GM21737 (cell line): ENCODE results near the gene WASHC2C.
"Not testable (repeated sequence)": the region's sequence is repeated elsewhere in the genome, so short reads cannot be mapped to it uniquely, and the experiment has no call there.

Source experiments
- ATAC-seq: cut with Tn5 transposase; IDR thresholded peaks from one replicate; pipeline ENCODE4 v1.9.1; 2021; ENCODE audit warnings: mild to moderate bottlenecking, moderate library complexity; ENCODE audit not compliant: unreplicated experiment

Gene WASHC2C

DNA sequence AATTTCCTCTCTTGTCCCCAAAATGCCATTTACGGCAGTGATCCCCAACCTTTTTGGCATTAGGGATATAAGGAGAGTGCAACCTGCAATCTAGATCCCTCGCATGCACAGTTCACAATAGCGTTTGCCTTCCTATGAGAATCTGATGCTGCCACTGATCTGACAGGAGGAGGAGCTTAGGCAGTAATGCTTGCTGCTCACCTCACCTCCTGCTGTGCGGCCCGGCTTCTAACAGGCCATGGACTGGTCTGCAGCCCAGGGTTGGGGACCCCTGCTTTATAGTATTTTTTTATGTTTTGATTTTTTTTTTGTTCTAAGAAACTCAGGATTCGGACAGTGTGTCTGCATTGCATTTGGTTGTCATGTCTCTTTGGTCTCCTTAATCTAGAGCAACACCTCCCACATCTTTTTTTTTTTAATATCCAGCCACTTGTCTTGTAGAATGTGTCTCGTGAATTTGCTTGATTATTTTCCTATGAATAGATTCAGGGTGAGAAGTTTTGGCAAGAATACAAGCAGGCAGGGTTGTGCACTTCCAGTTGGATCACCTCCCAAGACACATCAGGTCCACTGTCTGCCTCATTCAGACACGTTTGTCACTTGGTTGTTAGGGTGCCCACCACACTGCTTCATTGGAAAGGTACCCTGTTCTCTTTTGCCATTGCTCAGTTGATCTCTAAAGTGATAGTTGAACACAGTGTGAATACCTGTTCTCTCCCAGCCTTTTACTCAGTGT, 30.8 kb downstream of the WASHC2C start:
- ATAC-seq, result not testable (repeated sequence)

DNA sequence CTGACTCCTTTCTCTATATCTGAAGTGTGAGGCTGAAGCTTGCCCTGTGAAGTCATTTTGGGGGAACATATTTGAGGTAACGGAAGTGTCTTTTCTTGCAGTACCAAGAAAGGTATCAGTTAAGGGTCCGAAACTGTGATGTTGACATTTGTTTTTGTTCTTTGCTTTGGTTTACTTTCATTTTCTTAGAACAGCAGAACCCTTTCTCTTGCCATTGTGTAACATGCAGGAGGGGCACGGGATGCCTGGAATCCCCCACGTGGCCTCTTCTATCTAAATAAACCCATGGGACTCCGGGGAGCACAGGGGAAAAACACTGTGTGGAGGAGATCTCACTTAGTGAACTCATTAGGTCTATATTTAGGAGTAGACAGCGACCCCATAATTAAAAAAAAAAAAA, 34.6 kb downstream of the WASHC2C start:
- not testable (repeated sequence) for ATAC-seq

DNA sequence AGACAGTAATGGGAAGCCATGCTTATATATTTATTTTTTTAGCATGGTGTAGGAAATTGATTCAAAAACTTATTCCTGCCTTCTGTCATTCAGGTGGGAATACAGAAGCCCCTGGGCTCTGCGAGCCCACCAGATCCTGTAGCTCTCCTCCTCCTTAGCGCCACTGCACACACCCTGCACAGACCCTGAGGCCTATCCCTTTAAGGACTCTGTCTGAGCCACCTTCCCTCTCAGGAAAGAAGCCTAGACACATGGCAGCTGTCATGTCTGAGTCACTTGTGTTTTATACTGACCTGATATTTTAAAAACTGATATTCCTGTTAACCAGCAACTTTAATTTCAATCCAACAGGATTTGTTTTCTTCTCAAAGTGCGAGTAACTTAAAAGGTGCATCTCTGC, 36.0 kb downstream of the WASHC2C start:
- not testable (repeated sequence) for ATAC-seq

DNA sequence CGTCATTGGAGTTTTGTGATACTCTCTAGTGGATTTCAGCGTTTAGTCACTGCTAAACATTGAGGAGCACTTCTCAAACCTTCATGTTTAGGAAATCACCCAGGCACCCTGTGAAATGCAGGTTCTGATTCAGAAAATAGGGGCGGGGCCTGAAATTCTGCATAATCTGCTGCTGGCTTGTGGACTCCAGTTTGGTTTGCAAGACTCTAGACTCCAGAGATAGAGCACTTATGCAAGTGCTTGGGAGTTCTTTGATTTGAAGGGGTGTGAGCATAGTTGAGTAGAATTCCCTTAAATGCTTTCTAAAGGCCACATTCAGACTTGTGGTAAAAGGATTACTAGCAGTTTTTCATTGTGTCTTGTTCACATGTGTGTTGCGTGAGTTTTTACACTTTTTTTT, 41.3 kb downstream of the WASHC2C start:
- not testable (repeated sequence) for ATAC-seq

DNA sequence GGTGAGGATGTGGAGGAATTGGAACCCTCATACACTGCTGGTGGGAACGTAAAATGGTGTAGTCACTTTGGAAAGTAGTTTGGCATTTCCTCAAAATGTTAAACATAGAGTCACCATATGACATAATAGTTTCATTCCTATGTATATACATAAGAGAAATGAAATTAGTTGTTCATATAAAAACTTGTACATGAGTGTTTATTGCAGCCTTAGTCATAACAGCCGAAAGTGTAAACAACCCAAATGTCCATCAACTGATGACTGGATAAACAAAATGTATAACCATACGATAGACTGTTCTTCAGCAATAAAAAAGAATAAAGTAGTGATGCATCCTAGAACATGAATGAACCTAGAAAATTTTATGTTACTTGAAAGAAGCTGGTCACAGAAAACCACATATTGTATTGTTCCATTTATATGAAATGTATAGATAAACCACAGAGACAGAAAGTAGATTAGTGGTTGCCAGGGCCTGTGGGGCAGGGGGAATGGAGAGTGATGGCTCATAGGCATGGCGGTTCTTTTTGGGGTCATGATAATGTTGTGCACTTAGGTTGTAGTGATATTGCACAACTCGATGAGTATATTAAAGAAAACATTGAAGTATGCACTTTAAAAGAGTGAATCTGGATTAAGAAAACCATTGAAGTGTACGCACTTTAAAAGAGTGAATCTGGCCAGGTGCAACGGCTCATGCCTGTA, 44.8 kb downstream of the WASHC2C start:
- ATAC-seq, result not testable (repeated sequence)

DNA sequence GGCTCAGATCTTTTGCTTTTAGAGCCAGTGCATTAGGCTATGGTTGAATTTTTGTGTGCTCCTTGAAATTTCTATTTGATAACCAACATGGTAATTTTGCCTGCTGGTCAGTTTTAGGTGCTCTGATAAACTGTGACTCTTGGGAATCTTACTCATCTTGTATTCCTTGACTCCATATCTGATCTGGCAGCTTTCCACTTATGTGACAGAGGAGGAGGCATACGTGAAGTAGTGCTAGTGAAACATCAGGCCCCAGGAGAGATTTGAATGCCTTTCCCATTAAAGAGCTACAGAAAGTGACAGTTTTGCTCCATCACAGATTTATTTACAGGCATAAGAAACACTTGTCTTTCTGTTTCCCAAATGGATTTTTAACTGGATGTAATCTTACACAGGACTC, 59.2 kb downstream of the WASHC2C start:
- not testable (repeated sequence) for ATAC-seq

DNA sequence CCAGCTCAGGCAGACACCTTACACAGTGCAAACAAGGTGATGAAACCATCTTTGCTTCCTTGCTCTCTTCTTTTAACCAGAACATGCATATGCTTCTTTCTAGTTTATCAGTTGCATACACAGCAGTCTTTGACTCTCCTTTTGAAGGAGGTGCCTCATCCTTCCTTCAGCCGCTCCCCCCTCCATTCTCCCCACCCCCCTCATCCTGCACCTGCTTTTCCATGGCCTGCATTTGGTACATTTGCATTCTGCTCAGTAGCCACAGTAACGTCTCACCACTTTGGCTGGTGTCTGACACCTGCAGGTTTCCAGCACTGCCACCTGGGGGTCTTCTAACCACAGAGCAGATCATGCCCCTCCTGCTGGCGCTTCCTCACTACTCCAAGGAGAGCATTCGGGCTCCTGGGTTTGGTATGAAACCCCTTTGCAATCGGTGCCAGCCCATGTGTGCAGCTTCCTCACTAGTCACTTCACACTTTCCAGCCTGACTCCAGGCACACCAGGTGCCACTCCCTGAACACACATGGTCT, 60.2 kb downstream of the WASHC2C start:
- ATAC-seq, result not testable (repeated sequence)

DNA sequence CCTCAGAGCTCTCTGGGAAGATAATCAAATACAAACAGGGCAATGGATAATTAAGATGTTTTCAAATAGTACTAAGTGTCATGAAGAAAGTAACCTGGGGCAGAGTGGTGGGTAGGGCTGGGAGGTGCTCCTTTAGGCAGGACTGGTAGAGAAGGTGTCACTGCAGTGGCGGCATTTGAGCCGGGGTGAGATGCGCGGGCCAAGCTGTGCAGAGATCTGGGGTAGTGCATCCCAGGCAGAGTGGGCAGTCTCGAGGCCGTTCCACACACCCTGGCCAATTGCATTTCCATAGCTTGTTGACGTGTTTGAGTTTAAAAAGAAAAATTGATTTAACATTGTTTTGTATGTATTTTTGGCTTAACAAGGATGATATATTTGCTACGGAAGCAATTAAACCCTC, 62.9 kb downstream of the WASHC2C start:
- ATAC-seq, result not testable (repeated sequence)

DNA sequence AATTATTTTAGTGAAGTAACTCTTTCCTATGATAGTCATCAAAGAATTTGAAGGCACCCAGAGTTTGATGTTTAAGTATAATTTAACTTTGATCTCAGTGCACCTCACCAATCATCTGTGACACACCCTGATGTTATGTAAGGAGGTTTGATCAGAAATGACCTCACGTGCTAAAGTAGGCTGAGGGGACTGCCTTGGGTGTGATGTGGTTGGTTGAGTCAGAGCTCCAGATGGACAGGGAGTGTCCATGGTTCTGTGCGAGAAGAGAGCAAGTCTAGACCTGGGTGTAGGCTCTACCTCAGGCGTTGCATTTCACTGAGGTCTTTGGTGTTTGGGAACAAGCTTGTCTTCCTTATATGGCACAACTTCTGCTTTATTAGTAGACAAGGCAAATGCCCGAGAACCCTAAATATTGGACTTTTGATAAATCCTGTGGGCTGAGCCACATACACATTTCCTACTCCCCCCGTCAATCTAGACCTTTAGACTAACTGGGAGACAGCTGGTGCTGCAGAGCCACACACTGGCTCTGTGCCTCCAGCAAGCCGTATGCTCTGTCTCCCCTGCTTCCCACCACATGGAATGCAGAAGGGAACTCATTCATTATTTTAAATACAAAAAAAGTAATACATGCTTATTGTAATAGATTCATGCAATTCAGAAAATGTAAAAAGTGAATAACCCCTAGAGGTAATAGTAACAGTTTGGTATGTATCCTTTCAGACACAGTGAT, 63.8 kb downstream of the WASHC2C start:
- not testable (repeated sequence) for ATAC-seq

DNA sequence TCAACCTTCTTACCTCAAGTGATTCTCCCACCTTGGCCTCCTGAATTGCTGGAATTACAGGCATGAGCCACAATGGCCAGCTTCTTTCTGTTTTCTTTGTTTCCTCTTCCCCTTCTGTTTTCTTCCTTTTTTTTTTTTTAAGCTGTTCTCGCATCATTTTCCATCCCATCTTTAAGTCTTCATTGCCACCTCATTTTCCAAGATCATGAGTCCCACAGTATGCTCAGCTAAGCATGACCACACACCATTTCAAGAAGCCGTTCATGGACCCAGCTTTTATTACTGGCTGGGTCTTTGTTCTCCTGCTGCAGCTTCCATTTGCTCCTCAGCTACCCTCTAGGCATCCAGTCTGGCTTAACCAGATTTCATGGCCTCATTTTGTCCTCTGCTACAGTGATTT, 67.7 kb downstream of the WASHC2C start:
- not testable (repeated sequence) for ATAC-seq

DNA sequence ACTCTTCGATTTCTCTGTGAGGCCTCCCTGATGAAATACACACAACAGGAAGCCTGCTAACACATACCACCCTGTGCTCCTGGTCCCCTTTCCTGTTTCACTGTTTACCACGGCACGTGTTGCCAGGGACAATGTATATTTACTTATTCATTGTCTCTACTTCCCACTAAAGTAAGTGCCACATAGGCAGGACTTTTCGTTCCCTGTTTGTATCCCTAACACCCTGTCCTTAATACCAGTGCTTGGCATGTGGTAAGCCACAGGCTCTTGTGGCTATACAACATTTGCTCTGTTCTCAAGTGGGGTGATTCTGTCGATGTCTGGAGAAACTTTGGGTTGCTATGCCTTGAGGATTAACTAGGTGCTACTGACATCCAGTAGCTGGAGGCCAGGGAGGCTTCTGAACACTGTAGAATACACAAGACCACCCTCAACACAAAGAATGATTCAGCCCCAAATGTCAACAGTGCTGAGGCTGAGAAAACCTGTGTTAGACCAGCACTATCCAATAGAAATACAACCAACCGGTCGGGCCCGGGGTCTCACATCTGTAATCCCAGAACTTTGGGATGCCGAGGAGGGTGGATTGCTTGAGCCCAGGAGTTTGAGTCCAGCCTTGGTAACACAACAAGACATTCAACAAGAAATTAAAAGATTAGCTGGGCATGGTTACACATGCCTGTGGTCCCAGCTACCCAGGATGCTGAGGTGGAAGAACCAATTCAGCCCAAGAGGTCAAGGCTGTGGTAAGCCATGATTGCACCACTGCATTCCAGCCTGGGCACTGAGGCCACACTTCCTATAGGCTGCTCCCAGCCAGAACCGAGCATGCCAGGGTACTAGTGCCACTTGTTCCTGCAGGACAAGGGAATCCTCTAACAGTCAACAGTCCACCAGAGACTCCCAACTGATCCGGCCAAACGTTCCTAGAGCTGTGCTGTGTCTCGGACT, 76.3 kb downstream of the WASHC2C start:
- not testable (repeated sequence) for ATAC-seq

DNA sequence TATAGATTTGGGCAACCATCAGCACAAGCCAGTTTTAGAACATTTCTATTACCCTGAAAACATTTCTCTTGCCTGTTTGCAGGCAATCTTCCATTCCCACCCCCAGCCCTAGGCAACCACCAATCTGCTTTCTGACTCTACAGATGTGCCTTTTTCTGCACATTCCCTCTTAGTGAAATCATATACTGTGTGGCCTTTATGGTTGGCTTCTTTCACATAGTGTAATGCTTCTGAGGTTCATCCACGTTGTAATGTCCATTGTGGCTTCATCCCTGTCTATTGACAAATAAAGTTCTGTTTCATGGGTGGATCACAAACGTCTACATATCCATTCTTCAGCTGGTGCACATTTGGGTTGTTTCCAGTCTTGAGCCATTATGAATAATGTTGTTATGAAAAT, 77.9 kb downstream of the WASHC2C start:
- not testable (repeated sequence) for ATAC-seq

DNA sequence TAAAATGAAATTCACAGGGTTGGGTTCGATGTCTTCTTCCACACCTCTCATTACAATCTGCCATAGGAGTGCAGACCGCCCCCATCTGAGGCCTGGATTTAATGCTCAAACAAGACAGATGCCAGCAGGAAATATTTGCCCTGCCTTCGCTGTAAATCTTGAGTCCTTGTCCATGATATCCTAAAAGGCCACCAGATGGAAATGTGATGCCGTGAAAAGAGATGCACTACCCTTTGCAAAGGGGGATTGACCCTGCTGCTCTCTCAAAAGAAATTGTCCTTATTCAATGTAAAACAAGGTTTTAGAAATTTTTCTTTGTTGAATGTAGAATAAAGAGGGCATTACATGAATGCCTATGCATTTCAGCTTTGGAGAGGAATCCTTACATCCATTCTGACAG, 82.8 kb downstream of the WASHC2C start:
- no peak for ATAC-seq

DNA sequence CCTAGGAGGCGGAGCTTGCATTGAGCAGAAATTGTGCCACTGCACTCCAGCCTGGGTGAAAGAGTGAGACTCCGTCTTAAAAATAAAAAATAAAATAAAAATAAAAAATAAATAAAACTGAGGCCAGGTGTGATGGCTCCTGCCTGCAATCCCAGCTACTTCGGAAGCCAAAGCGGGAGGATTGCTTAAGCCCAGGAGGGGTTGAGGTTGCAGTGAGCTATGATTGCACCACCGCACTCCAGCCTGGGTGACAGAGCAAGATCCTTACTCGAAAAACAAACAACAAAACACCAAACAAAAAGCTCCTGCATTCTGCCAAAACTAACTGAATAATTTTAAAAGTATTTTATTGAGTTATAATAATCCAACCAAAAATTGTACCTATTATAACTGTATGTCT, 84.0 kb downstream of the WASHC2C start:
- ATAC-seq, result no peak

DNA sequence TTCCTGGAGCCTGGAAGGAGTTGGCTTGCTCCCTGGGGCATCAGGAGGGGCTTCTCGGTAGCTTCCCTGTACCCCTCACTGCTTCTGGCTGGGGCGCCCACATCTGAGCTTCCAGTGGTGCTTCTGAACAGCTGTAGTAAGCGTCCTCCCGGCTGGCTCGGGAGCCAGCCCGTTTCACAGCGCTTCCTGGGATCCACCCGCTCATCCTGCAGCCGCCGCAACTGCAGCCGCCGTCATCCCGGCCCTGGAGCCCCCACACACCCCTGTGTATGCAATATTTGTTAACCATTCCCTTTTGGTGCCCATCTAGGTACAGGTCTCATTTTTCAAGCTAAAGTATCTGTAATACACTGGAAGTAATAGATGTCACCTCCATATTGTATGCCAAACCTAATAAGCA, 85.9 kb downstream of the WASHC2C start:
- ATAC-seq, result not testable (repeated sequence)

DNA sequence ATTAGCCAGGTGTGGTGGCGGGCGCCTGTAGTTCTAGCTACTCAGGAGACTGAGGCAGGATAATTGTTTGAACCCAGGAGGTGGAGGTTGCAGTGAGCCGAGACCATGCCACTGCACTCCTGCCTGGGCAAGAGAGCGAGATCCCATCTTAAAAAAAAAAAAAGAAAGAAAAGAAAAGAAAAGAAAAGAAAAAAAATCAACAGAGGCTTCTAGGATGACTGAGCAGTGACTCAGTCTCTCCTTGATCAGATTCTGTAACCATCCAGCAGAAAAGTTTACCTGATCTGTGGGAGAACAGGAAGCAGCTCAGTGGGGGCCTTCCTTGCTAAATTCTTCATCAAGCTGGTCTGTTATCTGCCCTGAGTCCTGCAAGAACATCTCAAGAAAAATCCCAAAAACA, 87.1 kb downstream of the WASHC2C start:
- not testable (repeated sequence) for ATAC-seq

DNA sequence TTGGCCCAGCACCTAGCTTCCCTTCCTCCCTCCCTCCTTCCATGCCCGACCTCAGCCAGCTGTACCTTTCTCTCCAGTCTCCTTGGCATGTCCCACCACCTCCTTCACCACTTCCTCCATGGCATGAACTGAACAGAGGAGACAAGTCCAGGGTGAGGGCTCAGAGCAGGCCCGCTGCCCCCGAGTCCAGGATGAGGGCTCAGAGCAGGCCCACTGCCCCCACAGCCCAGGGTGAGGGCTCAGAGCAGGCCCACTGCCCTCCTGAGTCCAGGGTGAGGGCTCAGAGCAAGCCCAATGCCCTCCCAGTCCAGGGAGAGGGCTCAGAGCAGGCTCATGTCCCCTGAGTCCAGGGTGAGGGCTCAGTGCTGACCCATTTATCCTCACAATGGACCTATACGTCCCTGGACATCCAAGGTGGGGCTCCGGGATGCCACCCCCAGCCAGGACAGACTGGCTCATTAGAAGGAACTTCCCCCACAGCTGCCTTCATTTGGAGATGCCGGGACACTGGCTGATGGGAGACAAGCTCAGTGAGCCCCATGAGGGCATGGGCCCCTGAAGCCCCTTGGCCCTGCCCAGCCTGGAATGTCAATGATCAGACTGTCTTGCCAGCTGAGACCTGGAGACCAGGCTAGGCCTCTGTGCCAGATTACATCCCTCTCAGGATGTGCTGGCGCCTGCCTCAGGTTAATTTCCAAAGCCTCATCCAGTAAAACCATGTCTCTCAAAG, 90.2 kb downstream of the WASHC2C start:
- ATAC-seq, result no peak

DNA sequence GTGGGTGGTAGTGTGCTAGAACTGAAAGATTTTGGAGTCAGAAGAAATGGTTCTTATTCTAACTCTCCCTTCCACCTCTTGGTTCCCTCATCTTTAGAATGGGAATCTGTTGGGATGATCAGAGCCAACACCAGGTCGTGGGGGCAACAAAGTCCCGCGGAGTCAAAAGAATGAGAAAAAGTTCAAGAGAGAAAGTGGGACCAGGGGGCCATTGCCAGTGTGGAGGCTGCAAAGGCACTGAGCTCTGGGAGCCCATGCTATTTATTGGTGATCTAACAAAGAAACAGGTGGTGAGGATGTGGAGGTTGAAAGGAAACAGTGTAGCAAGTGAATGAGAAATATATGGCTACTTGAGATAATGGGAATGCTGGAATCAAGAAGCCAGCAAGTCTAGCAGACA, 90.8 kb downstream of the WASHC2C start:
- no peak for ATAC-seq

DNA sequence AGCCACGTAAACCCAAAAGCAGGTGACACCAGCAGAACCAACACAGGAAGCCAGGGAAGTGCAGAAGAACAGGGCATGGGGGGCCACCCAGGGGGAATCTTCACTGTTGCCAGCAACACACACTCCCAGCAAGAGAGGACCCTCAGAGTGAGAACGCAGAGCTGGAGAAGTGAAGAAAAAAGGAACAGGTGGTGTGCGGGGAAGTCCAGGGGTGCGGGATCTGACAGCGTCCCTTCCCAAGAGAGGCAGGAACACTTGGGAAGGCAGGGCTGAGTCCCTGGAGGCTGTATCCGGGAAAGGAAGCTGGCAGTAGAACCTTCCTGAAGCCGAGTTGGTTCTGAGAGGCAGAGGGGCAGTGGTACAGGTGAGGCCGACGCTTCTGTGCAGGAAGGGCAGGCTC, 92.5 kb downstream of the WASHC2C start:
- no peak for ATAC-seq
